Peyer's patch (tissue), 4 donors: Measurements from ENCODE around the gene KRT85. TPM values are rescaled to one million over a fixed set of nuclear protein-coding genes. Genes with fewer than 3 reads are reported as not detected.

Source experiments
- DNase-seq, 3 donors: peaks; one replicate each; pipeline ENCODE4 v3.0.0-alpha.2; 2017 to 2019
- H3K27ac ChIP-seq, 4 donors: fragments of 200-600 bp; sonication (generic); one replicate each; pipeline ENCODE4 v1.5.1; 2016 to 2019
- H3K27me3 ChIP-seq, 2 donors: fragments of 200-600 bp; sonication (generic); one replicate each; pipeline ENCODE4 v1.5.1; 2019
- H3K36me3 ChIP-seq, 3 donors: fragments of 200-600 bp; sonication (generic); one replicate each; pipeline ENCODE4 v1.5.1; 2016 to 2019
- H3K4me1 ChIP-seq, 4 donors: fragments of 200-600 bp; sonication (generic); one replicate each; pipeline ENCODE4 v1.5.1; 2016 to 2019
- H3K4me3 ChIP-seq, 4 donors: fragments of 200-600 bp; sonication (generic); 1 replicate in 3 of 4; 2 replicates in 1 of 4; pipeline ENCODE4 v1.5.1; 2016 to 2019; ENCODE audit warnings: mild to moderate bottlenecking in 1 of 4
- H3K9me3 ChIP-seq, 4 donors: fragments of 200-600 bp; sonication (generic); one replicate each; pipeline ENCODE4 v1.5.1; 2016 to 2019; ENCODE audit warnings: mild to moderate bottlenecking in 1 of 4
- CTCF ChIP-seq, 6 experiments: fragments of 450-650 bp in 4 of 6; fragments of 200-600 bp in 2 of 6; sonication (generic) in 1 of 6; IDR thresholded peaks; one replicate each; pipeline ENCODE4 v1.5.1; 2017 to 2019; ENCODE audit warnings: antibody characterized with exemption in 6 of 6, mild to moderate bottlenecking in 3 of 6, moderate library complexity in 1 of 6
- POLR2A ChIP-seq, 2 donors: fragments of 450-650 bp; IDR thresholded peaks; one replicate each; pipeline ENCODE4 v1.5.1; 2017; ENCODE audit warnings: antibody characterized with exemption in 2 of 2, mild to moderate bottlenecking in 2 of 2, moderate library complexity in 2 of 2
- total RNA-seq, 4 donors: library from RNA; depleted of rRNA; stranded (reverse); fragments of >200 nt; gene quantifications; one replicate each; pipeline ENCODE4 v1.1.0, GENCODE V29; 2016

The KRT85 gene
- total RNA-seq, 4 donors from 2014 or later, result not detected

GRCh38 chr12:52381206-52381605 lies 13.9 kb upstream of the KRT85 start:
- no peaks in the 10 kb centered on the region for H3K9me3 ChIP-seq
- DNase-seq, result no peak

GRCh38 chr12:52380271-52380694 lies 13.0 kb upstream of the KRT85 start:
- H3K4me3 ChIP-seq, result no peak overlapping the region
- no peaks in the 10 kb centered on the region for H3K4me1 ChIP-seq
- DNase-seq, result peak in 1 of 3 donors; percentile 63
- TF ChIP-seq CTCF (IDR thresholded peaks at IDR 0.05) (peak in 4 of 6 experiments; percentile 22 to 58 (median 48)), POLR2A (IDR thresholded peaks at IDR 0.05) (no peak)
- H3K36me3 ChIP-seq, result no peaks in the 10 kb centered on the region
- H3K27ac ChIP-seq, result no peak overlapping the region
- H3K27me3 ChIP-seq, result no peaks in the 10 kb centered on the region
- H3K9me3 ChIP-seq, result no peaks in the 10 kb centered on the region

More at GRCh38 chr12:52381206-52381605, 13.9 kb upstream of the KRT85 start:
- TF ChIP-seq POLR2A (IDR thresholded peaks at IDR 0.05), result no peak
- TF ChIP-seq CTCF (IDR thresholded peaks at IDR 0.05), result no peak
- H3K27me3 ChIP-seq, result no peaks in the 10 kb centered on the region
- no peak overlapping the region for H3K4me3 ChIP-seq
- no peak overlapping the region for H3K27ac ChIP-seq
- H3K36me3 ChIP-seq, result no peaks in the 10 kb centered on the region
- no peaks in the 10 kb centered on the region for H3K4me1 ChIP-seq

- Histone ChIP-seq H3K9me3 (no peaks in the 10 kb centered on the region), H3K4me3 (no peak overlapping the region), H3K36me3 (no peaks in the 10 kb centered on the region), H3K27ac (no peak overlapping the region), H3K4me1 (no peaks in the 10 kb centered on the region), H3K27me3 (no peaks in the 10 kb centered on the region)
- no peak for TF ChIP-seq POLR2A (IDR thresholded peaks at IDR 0.05)
- TF ChIP-seq CTCF (IDR thresholded peaks at IDR 0.05), result no peak
- no peak for DNase-seq
Measured at GRCh38 chr12:52379536-52379935, 12.3 kb upstream of the KRT85 start.

GRCh38 chr12:52378091-52378490 lies 10.8 kb upstream of the KRT85 start:
- H3K9me3 ChIP-seq, result no peaks in the 10 kb centered on the region
- no peaks in the 10 kb centered on the region for H3K4me1 ChIP-seq
- H3K27ac ChIP-seq, result no peak overlapping the region
- no peaks in the 10 kb centered on the region for H3K36me3 ChIP-seq
- H3K27me3 ChIP-seq, result no peaks in the 10 kb centered on the region
- no peak for DNase-seq
- no peak overlapping the region for H3K4me3 ChIP-seq
- TF ChIP-seq CTCF (IDR thresholded peaks at IDR 0.05) (no peak), POLR2A (IDR thresholded peaks at IDR 0.05) (no peak)

- H3K27me3 ChIP-seq, result no peaks in the 10 kb centered on the region
- H3K4me1 ChIP-seq, result no peaks in the 10 kb centered on the region
- H3K9me3 ChIP-seq, result no peaks in the 10 kb centered on the region
- no peak overlapping the region for H3K27ac ChIP-seq
- no peaks in the 10 kb centered on the region for H3K36me3 ChIP-seq
- no peak overlapping the region for H3K4me3 ChIP-seq
- DNase-seq, result no peak
- TF ChIP-seq CTCF (IDR thresholded peaks at IDR 0.05), result no peak
- no peak for TF ChIP-seq POLR2A (IDR thresholded peaks at IDR 0.05)
Measured at GRCh38 chr12:52377266-52377665, 10.0 kb upstream of the KRT85 start.
